Measurements from ENCODE around the gene NPLOC4.

DNA sequence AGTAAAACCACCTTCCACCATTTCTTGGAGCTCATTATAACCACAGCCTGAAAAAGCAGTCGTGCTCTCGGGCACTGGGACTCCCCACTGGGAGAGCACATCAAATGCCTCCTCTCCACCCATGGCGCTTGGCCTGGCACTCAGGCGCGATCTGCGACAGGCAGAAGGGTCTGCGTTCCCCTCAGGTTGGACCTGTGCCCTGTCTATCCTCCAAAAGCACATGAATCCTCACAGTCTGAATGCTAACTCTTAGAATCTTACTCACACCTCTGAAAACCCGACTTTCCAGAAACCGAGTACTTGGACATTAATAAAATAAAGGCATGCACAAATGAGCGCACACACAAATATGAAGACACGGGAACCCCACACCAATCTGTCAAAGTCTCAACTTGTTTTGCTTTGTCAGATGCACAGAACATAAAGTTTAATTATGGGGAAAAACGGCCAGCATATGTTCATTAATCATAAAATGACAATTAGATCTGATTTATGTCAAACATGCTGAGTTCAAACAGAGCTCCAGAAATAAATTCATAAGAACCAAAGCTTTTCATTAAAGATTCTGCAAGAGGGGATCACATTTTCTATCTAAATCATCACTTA lies 64.2 kb downstream of the NPLOC4 start:
- TF ChIP-seq JUND (IDR thresholded peaks at IDR 0.05; ENCODE audit: low read length) (no peak), EZH2 (IDR thresholded peaks at IDR 0.05; ENCODE audit: low read depth, low read length, severe bottlenecking) (no peak), HDAC2 (IDR thresholded peaks at IDR 0.05; ENCODE audit: borderline replicate concordance in 1 of 2, low read depth in 2 of 2, low read length in 2 of 2) (no peak), TAF1 (IDR thresholded peaks at IDR 0.05; ENCODE audit: low read depth, low read length) (no peak), BRCA1 (IDR thresholded peaks at IDR 0.05; ENCODE audit: low read depth, low read length) (no peak), POLR2A (IDR thresholded peaks at IDR 0.05; ENCODE audit: control extremely low read depth in 1 of 2, low read depth in 2 of 2, low read length in 2 of 2) (no peak), SP2 (IDR thresholded peaks at IDR 0.05; ENCODE audit: low read length) (no peak), EGR1 (IDR thresholded peaks at IDR 0.05; ENCODE audit: borderline replicate concordance, low read depth, low read length) (no peak), KDM1A (IDR thresholded peaks at IDR 0.05; ENCODE audit: borderline replicate concordance, low read length) (no peak), CTCF (IDR thresholded peaks at IDR 0.05; ENCODE audit: control extremely low read depth in 1 of 3, insufficient read depth in 1 of 3, low read depth in 1 of 3, low read length in 3 of 3) (no peak), SIX5 (IDR thresholded peaks at IDR 0.05; ENCODE audit: low read depth, low read length) (no peak), ZNF274 (IDR thresholded peaks at IDR 0.05; ENCODE audit: borderline replicate concordance, extremely low read depth, low read length) (no peak)

All from H1 (cell line).